HL-60 (cell line): ENCODE data around the gene KRT9.

ENCODE experiments used
- CTCF ChIP-seq: IDR thresholded peaks from one replicate; pipeline ENCODE4 v1.5.1; 2011; ENCODE audit warnings: low read length, control low read depth, inconsistent platforms; ENCODE audit not compliant: insufficient read depth
- POLR2AphosphoS5 ChIP-seq: IDR thresholded peaks from 2 replicates; pipeline ENCODE4 v1.6.1; 2012; ENCODE audit warnings: low read depth
- REST ChIP-seq: IDR thresholded peaks from 2 replicates; pipeline ENCODE4 v1.6.1; 2012; ENCODE audit warnings: low read depth; ENCODE audit not compliant: insufficient replicate concordance
- SPI1 ChIP-seq: IDR thresholded peaks from 2 replicates; pipeline ENCODE4 v1.6.1; 2012; ENCODE audit warnings: low read depth, mild to moderate bottlenecking, borderline replicate concordance

GRCh38 chr17:41520821-41521521, 50.9 kb downstream of the KRT9 start:
- TF ChIP-seq POLR2AphosphoS5 (no peak), CTCF (no peak), SPI1 (no peak), REST (no peak)
